ENCODE data around the gene CCDC171.
A peak's percentile ranks its signal among the peaks of the same experiment; 100 is the strongest.
"Not testable (repeated sequence)": the region's sequence is repeated elsewhere in the genome, so short reads cannot be mapped to it uniquely, and the experiment has no call there.

Gene CCDC171

GRCh38 chr9:15553528-15553898, 670 bp downstream of the CCDC171 start:
- DNase-seq: no peak

GRCh38 chr9:15570769-15571168, 17.9 kb downstream of the CCDC171 start:
- no peak for DNase-seq

GRCh38 chr9:15572200-15572770, 19.4 kb downstream of the CCDC171 start:
- no peak for DNase-seq

- DNase-seq: peak in 1 of 56 donors; percentile 2
Measured at GRCh38 chr9:15576350-15577050, 23.7 kb downstream of the CCDC171 start.

- DNase-seq: no peak
Measured at GRCh38 chr9:15578714-15579113, 25.9 kb downstream of the CCDC171 start.

GRCh38 chr9:15584379-15584778, 31.5 kb downstream of the CCDC171 start:
- no peak for DNase-seq

GRCh38 chr9:15592317-15592716, 39.5 kb downstream of the CCDC171 start:
- no peak for DNase-seq

- DNase-seq: not testable (repeated sequence)
Measured at GRCh38 chr9:15592940-15593339, 40.1 kb downstream of the CCDC171 start.

GRCh38 chr9:15600666-15601330, 48.0 kb downstream of the CCDC171 start:
- DNase-seq: not testable (repeated sequence)

- DNase-seq: peak in 1 of 56 donors; percentile 59
Measured at GRCh38 chr9:15606643-15607472, 54.0 kb downstream of the CCDC171 start.

GRCh38 chr9:15612962-15613361, 60.1 kb downstream of the CCDC171 start:
- no peak for DNase-seq

- DNase-seq: no peak
Measured at GRCh38 chr9:15617782-15618181, 64.9 kb downstream of the CCDC171 start.

- no peak for DNase-seq
Measured at GRCh38 chr9:15618540-15619331, 65.9 kb downstream of the CCDC171 start.

GRCh38 chr9:15622318-15622971, 69.6 kb downstream of the CCDC171 start:
- no peak for DNase-seq

- DNase-seq: no peak
Measured at GRCh38 chr9:15635752-15636151, 82.9 kb downstream of the CCDC171 start.

- no peak for DNase-seq
Measured at GRCh38 chr9:15640121-15640520, 87.3 kb downstream of the CCDC171 start.

- DNase-seq: no peak
Measured at GRCh38 chr9:15641291-15641690, 88.4 kb downstream of the CCDC171 start.

- DNase-seq: no peak
Measured at GRCh38 chr9:15642369-15642962, 89.6 kb downstream of the CCDC171 start.

- no peak for DNase-seq
Measured at GRCh38 chr9:15670246-15670645, 117.4 kb downstream of the CCDC171 start.

- no peak for DNase-seq
Measured at GRCh38 chr9:15670894-15671293, 118.1 kb downstream of the CCDC171 start.
